Activated CD4-positive, alpha-beta T cell treated with anti-CD3 and anti-CD28 coated beads for 4 hours (primary cell): ENCODE data around the gene OR5A1.
A peak's percentile ranks its signal among the peaks of the same experiment; 100 is the strongest.
"Not testable (repeated sequence)": the region's sequence is repeated elsewhere in the genome, so short reads cannot be mapped to it uniquely, and the experiment has no call there.

Experiments
- DNase-seq, 2 donors: peaks; one replicate each; pipeline ENCODE4 v3.0.0-alpha.2; 2020

OR5A1 gene

DNA sequence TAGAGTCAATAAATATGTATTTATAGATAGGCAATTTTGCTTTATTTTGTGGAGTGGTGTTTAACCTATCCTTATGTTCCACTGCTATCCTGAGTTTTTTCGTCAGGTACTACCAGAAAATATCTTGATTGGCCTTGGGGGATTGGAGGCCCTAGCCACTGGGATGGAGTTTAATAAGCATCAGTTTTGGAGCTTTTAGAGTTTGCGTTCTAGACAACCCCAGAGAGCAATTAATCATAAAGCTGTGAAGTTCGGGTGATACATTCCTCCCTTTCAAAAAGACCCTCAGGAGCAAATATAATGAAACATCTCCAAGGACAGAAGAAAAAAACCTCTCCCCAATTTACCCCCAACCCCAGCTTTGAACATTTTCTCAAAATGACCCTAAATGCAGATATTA is at the start of gene OR5A1:
Gene OR5A1, plus strand, starts transcription at position 301 of the 400 bp plus-strand sequence. CDS start 6,700 bp downstream, outside the sequence.
- no peak for DNase-seq

- DNase-seq, result no peak
These were observed 42.1 kb upstream of the OR5A1 start for GRCh38 chr11:59394186-59394585.

DNA sequence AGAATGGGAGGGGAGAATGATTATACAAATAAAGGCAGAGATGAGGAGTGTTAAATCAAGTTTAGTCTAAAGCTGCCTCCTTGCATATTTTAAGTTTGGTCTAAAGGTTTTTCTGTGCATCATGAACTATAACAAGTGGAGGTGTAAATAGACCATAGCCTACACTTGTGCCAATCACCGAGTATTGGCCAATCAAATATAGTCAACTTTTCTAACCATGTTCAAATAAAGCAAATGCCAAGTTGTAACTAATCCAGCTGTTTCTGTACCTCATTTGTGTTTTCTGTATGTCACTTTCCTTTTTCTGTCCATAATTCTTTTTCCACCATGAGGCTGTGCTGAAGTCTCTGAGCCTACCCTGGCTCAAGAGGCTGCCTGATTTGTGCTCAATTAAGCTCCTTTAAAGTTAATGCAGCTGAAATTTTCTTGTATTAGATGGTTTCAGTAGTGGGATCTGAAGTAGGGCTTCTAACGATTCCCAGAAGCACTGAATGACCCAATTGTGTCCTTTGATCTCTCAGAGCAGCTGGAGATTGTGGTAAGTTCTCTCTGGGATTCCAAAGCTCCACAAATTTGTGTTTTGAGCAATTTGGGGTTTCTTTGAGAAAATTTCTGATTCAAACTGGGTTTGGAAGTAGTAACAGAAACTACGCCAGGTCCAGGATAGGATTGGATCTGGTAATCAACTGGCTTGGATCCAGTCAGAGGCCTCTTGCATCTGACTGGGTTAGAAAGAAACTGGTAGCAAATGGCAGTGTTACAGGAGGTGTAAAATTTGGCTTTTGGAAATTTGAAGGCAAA is 35.6 kb upstream of the OR5A1 start:
- DNase-seq, result no peak

DNA sequence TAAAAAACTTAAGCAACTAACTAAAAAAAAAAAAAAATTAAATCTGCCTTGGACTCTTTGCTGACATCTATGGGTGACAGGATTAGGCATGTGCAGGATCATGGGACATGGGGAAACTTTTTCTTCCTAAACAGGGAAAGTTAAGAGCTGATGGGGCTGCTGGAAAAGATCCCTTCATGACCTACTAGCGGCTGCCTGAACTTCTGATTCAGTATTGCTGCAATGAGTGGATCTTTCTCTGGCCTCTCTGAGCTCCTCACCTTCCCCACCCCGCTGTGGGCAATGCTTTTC is 35.1 kb upstream of the OR5A1 start:
- DNase-seq, result no peak

DNA sequence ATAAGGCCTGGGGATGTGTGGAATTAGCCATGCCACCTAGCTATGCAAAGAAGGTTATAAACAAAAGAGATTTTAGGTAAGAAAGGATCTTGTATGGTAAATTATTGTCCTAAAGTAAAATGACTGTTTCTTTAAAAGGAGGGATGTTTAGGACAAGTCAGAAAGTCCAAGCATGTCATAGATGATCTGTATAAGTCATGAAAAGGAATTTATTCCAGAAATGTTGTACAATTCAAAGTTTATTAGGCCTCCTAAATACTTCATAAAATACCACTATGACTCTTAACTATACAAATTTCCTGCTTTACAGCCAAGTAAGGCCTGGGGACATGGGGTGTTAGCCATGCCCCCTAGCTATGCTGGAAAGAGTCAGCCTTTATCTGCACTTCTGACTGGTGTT is 32.7 kb upstream of the OR5A1 start:
- DNase-seq, result no peak

GRCh38 chr11:59413646-59414045 is 22.6 kb upstream of the OR5A1 start:
- DNase-seq, result no peak

DNA sequence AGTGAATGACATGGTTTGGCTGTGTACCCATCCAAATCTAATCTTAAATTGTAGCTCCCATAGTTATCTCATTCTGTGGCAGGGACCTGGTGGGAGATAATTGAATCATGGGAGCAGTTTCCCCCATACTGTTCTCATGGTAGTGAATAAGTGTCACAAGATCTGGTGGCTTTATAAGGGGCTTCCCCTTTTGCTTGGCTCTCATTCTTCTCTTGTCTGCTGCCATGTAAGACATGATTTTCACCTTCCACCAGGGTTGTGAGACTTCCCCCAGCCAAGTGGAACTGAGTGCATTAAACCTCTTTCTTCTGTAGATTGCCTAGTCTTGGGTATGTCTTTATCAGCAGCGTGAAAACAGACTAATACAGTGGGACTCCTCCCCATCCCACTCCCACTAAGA is 21.2 kb upstream of the OR5A1 start:
- no peak for DNase-seq

GRCh38 chr11:59416613-59417012 is 19.7 kb upstream of the OR5A1 start:
- no peak for DNase-seq

- DNase-seq, result no peak
These were observed 19.2 kb upstream of the OR5A1 start for GRCh38 chr11:59417023-59417422.

DNA sequence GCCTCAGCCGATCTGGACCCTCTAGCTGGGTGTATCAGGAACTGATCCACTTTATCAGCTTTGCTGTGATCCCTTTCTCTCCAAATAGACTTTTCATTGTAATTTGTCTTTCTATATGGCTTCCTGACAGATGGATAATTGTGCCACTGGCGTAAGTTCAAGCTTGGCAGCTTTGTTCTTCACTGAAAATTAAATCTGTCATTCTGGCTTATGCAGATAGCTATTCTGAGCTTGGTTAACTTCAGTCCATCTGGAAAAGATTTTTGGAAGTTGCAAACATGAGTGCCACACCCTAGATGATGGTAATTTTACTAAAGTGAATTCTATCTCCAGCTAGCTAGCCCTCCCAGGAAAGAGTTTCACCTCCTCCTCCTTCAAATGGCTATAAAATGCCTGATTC is 18.1 kb upstream of the OR5A1 start:
- no peak for DNase-seq

DNA sequence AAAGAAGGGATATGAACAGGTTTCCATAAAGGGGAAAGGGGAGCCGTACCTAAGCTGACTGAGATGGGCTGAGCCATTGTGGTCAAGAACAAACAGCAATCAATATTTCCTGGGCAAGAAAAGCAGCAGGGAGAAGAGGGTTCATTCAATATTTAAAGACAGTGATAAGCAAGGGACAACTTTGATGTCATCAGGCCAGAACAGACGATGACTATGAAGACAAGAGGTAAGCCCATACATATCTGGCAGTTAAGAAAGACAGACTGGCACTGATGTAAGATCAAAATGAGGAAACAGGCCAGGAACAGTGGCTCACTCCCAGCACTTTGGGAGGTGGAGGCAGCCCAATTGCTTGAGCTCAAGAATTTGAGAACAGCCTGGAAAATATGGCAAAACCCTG is 12.4 kb upstream of the OR5A1 start:
- no peak for DNase-seq

DNA sequence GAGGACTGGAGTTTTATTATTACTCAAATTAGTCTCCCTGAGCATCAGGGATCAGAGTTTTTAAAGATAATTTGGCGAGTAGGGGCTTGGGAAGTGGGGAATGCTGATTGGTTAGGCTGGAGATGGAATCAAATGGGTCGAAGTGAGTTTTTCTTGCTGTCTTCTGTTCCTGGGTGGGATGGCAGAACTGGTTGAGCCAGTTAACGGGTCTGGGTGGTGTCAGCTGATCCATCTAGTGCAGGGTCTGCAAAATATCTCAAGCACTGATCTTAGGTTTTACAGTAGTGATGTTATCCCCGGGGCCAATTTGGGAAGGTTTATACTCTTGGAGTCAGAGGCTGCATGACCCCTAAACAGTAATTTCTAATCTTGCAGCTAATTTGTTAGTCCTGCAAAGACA is 11.1 kb upstream of the OR5A1 start:
- DNase-seq, result no peak

- no peak for DNase-seq
These were observed 9.8 kb upstream of the OR5A1 start, which contains the start of gene OR5A2 for GRCh38 chr11:59426361-59427067. Gene OR5A2, minus strand, starts transcription at chr11:59426413. Its CDS starts 3,460 bp downstream, at chr11:59422953.

DNA sequence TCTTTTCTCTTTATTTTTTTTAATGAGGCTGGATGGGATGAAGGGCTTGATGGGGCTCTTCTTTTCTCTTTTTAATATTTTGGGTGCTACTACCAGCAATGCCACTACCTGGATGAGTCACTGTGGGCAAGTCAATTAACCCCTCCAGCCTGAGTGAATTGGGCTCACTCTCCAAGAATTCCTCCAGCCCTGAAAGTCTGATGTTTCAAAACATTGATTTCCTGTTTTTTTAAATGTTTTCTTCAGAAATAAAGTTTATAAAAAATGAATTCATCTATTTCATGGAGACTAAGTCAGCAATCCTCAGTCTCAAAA is 9.2 kb upstream of the OR5A1 start:
- DNase-seq, result no peak

DNA sequence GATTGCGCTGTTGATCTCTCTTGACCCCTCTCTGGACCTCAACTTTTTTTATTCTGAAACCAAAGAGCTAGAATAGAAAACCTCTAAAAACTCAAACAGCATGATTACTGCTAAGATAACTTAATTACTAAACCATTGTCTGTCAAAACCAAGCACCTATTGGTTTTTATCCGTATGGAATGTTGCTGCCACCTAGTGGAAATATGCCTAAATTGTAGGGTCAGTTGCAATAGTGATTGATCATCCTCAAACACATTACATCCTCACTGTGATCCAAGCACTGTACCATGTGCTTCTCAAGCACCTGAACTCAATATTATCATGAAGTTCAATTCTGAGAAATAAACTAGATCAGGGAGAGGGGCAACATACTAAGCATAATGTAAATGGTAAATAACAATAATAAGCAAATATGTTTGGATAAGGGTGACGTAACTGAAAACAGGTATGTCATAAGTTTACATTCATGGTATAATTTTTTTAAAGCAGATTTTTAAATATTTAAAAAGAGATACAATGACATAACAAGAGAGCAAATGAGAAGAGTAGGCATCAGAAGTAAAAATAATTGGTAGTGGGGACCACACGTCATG is 6.2 kb upstream of the OR5A1 start:
- peak; percentile 23 to 54 for DNase-seq

GRCh38 chr11:59437770-59438169 is 1.5 kb downstream of the OR5A1 start:
- DNase-seq, result no peak

GRCh38 chr11:59445624-59446023 is 9.4 kb downstream of the OR5A1 start:
- not testable (repeated sequence) for DNase-seq

GRCh38 chr11:59448484-59448883 is 12.2 kb downstream of the OR5A1 start:
- no peak for DNase-seq

DNA sequence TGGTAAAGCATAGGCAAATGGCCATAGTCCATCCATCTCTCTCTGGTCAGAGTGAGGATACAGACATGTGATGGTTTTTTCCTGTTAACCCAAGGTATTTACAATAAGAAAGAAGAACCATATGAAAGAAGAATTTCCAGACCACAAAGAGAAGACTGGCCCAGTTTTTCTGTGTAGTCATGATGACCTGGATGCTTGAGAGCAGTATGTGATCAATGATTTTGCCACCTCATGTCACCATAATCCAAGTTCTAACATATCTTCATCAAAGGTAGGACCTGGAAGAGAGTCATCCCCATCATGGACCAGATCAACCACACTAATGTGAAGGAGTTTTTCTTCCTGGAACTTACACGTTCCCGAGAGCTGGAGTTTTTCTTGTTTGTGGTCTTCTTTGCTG is 20.4 kb downstream of the OR5A1 start, which contains the start of gene OR4D6:
Gene OR4D6, plus strand, starts transcription at position 301 of the 400 bp plus-strand sequence. Its CDS starts 0 bp downstream, at position 301.
- no peak for DNase-seq

- DNase-seq, result no peak
These were observed 23.6 kb downstream of the OR5A1 start for GRCh38 chr11:59459916-59460315.

- DNase-seq, result no peak
These were observed 26.9 kb downstream of the OR5A1 start for GRCh38 chr11:59463190-59463641.

- no peak for DNase-seq
These were observed 36.7 kb downstream of the OR5A1 start, which contains the start of gene OR4D10 for GRCh38 chr11:59473015-59473414. Gene OR4D10, plus strand, starts transcription at chr11:59473315. Its CDS starts 4,115 bp downstream, at chr11:59477430.

DNA sequence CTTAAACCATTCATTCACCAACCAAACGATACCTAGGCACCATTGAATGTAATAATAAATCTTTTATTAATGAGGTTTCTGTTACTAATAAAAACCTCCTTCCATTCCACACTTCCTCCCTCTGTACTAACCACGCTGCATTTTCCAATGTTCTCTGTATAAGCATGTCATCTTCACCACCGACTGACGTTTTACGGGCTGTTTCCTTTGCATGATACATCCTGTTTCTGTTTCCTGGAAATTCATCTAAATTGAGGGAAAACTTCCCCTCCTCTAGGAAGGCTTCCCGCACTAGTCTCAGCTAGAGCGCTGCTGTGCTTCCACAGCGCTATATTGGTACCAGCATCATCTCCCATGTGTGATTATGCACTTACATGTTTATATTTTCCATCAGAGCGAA is 38.9 kb downstream of the OR5A1 start:
- no peak for DNase-seq

DNA sequence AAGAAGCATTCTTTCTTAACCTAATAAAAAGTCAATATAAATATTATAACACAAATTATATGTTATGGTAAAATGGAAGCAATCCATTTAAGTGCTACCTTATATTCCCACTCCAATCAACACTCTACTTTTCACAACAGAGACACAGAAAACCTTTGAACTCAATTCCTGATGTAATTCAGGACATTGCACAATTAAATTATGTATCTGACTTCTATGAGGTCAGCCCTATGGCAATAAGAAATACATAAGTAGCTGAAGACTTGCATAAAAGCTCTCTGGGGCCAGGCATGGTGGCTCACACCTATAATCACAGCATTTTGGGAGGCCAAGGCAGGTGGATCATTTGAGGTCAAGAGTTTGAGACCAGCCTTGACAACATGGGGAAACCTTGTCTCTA is 43.6 kb downstream of the OR5A1 start:
- DNase-seq, result no peak
